H1 (cell line): ENCODE measurements around the gene DPP10. TPM values are rescaled to one million over a fixed set of nuclear protein-coding genes. Genes with fewer than 3 reads are reported as not detected.

Experiments used
- CTCF ChIA-PET: fragments of 300-600 bp; sonication (Branson Sonifier 250); formaldehyde crosslinking; loops from one replicate; lab custom pipeline; 2021; ENCODE audit not compliant: partially characterized antibody; lab: Charles Lee
- POLR2A ChIA-PET: fragments of 300-600 bp; sonication (Branson Sonifier 250); formaldehyde crosslinking; loops from one replicate; lab custom pipeline; 2021; ENCODE audit warnings: inconsistent platforms; ENCODE audit not compliant: partially characterized antibody; lab: Charles Lee
- DNase-seq, 2 experiments: peaks; one replicate each; pipeline versions ENCODE4 v3.0.0 to v3.0.0-alpha.2; 2010 to 2022; ENCODE audit warnings: low spot score in 2 of 2, low read depth in 1 of 2, mixed read lengths in 1 of 2
- FAIRE-seq: peaks from 2 replicates; lab custom pipeline; 2011; peaks lifted over from hg19 to GRCh38; lab: Jason Lieb, UNC
- H2AFZ ChIP-seq: 2 replicates; pipeline ENCODE4 v1.8.1; 2012; ENCODE audit warnings: low read length, inconsistent platforms
- H2AK5ac ChIP-seq: 2 replicates; pipeline ENCODE4 v1.6.1; 2013; ENCODE audit warnings: low read depth, low read length
- H2BK120ac ChIP-seq: replicated peaks from 2 replicates; pipeline ENCODE3; 2013; ENCODE audit warnings: low read depth, low read length, inconsistent platforms
- H2BK12ac ChIP-seq: 2 replicates; pipeline ENCODE4 v1.6.1; 2013; ENCODE audit warnings: low read depth, low read length
- H2BK15ac ChIP-seq: 2 replicates; pipeline ENCODE4 v1.6.1; 2013; ENCODE audit warnings: low read length
- H2BK20ac ChIP-seq: 2 replicates; pipeline ENCODE4 v1.6.1; 2013; ENCODE audit warnings: low read length
- H2BK5ac ChIP-seq: 2 replicates; pipeline ENCODE4 v1.6.1; 2013; ENCODE audit warnings: low read depth, low read length
- H3K14ac ChIP-seq: 2 replicates; pipeline ENCODE4 v1.6.1; 2013; ENCODE audit warnings: inconsistent platforms; ENCODE audit not compliant: insufficient read length
- H3K18ac ChIP-seq: 2 replicates; pipeline ENCODE4 v1.6.1; 2013; ENCODE audit warnings: low read length; ENCODE audit errors: extremely low read depth
- H3K23ac ChIP-seq: 2 replicates; pipeline ENCODE4 v1.6.1; 2013; ENCODE audit warnings: inconsistent platforms; ENCODE audit not compliant: insufficient read length
- H3K23me2 ChIP-seq: 2 replicates; pipeline ENCODE4 v1.6.1; 2013; ENCODE audit warnings: low read depth, low read length
- H3K27ac ChIP-seq: 2 replicates; pipeline ENCODE4 v1.6.1; 2011; ENCODE audit warnings: low read depth, low read length, inconsistent platforms
- H3K27me3 ChIP-seq, 4 experiments: replicated peaks in 1 of 4; 1 replicate in 1 of 4; 2 replicates in 3 of 4; pipeline versions ENCODE4 v1.6.1 to v1.8.1; 2011 to 2013; ENCODE audit warnings: low read length in 3 of 4, mild to moderate bottlenecking in 3 of 4, inconsistent platforms in 2 of 4, mixed read lengths in 2 of 4, moderate library complexity in 1 of 4; ENCODE audit not compliant: control insufficient read depth in 3 of 4, insufficient read depth in 3 of 4; ENCODE audit errors: extremely low read depth in 1 of 4
- H3K36me3 ChIP-seq, 4 experiments: 2 replicates each; pipeline versions ENCODE4 v1.6.1 to v1.8.1; 2011 to 2013; ENCODE audit warnings: mild to moderate bottlenecking in 4 of 4, low read length in 3 of 4, moderate library complexity in 2 of 4, control low read depth in 1 of 4, inconsistent platforms in 1 of 4; ENCODE audit not compliant: insufficient read depth in 4 of 4, control insufficient read depth in 2 of 4
- H3K4ac ChIP-seq: replicated peaks from 2 replicates; pipeline ENCODE3; 2013; ENCODE audit warnings: low read length, low read depth, mixed read lengths, inconsistent platforms; ENCODE audit not compliant: insufficient read length
- H3K4me1 ChIP-seq, 4 experiments: replicated peaks in 1 of 4; 1 replicate in 1 of 4; 2 replicates in 3 of 4; pipeline versions ENCODE4 v1.6.1 to v1.8.1; 2011 to 2013; ENCODE audit warnings: low read length in 3 of 4, inconsistent platforms in 2 of 4, mixed read lengths in 1 of 4; ENCODE audit not compliant: insufficient read depth in 4 of 4, control insufficient read depth in 3 of 4
- H3K4me2 ChIP-seq, 2 experiments: 2 replicates each; pipeline versions ENCODE4 v1.6.1 to v1.8.1; 2011 to 2013; ENCODE audit warnings: low read depth in 2 of 2, low read length in 2 of 2, control low read depth in 1 of 2, inconsistent platforms in 1 of 2, mild to moderate bottlenecking in 1 of 2; ENCODE audit not compliant: insufficient read depth in 1 of 2
- H3K4me3 ChIP-seq, 4 experiments: fragments of 200-600, 300-600 bp in 1 of 4; sonication (generic), shearing (Covaris generic), sonication (Bioruptor Twin) in 1 of 4; 2 replicates each; pipeline versions ENCODE4 v1.5.1 to v1.8.1; 2011 to 2016; ENCODE audit warnings: low read length in 4 of 4, low read depth in 3 of 4, control low read depth in 2 of 4, inconsistent platforms in 2 of 4, mild to moderate bottlenecking in 2 of 4, mixed read lengths in 1 of 4, moderate library complexity in 1 of 4; ENCODE audit not compliant: insufficient read depth in 2 of 4; ENCODE audit errors: extremely low read depth in 1 of 4
- H3K56ac ChIP-seq: replicated peaks from 2 replicates; pipeline ENCODE3; 2013; ENCODE audit warnings: low read depth, mild to moderate bottlenecking, mixed read lengths, low read length, inconsistent platforms; ENCODE audit not compliant: insufficient read length
- H3K79me1 ChIP-seq: 2 replicates; pipeline ENCODE4 v1.6.1; 2013; ENCODE audit warnings: low read depth, low read length, control low read depth
- H3K79me2 ChIP-seq, 2 experiments: 2 replicates each; pipeline versions ENCODE4 v1.6.1 to v1.8.1; 2012 to 2013; ENCODE audit warnings: low read length in 2 of 2, mild to moderate bottlenecking in 2 of 2, inconsistent platforms in 1 of 2; ENCODE audit not compliant: insufficient read depth in 2 of 2, control insufficient read depth in 1 of 2
- H3K9ac ChIP-seq, 4 experiments: replicated peaks in 1 of 4; 1 replicate in 1 of 4; 2 replicates in 3 of 4; pipeline versions ENCODE4 v1.6.1 to v1.8.1; 2011 to 2013; ENCODE audit warnings: low read depth in 3 of 4, low read length in 3 of 4, control low read depth in 2 of 4, mild to moderate bottlenecking in 2 of 4, moderate library complexity in 2 of 4, inconsistent platforms in 1 of 4; ENCODE audit errors: extremely low read depth in 1 of 4
- H3K9me3 ChIP-seq, 2 experiments: 2 replicates each; pipeline versions ENCODE4 v1.6.1 to v1.8.1; 2012 to 2013; ENCODE audit warnings: mild to moderate bottlenecking in 2 of 2, moderate library complexity in 2 of 2, control low read depth in 1 of 2, inconsistent platforms in 1 of 2, low read depth in 1 of 2, low read length in 1 of 2, mixed read lengths in 1 of 2; ENCODE audit not compliant: insufficient read depth in 2 of 2
- H4K20me1 ChIP-seq, 2 experiments: replicated peaks in 1 of 2; 2 replicates each; pipeline versions ENCODE3 to v1.8.1; 2011 to 2013; ENCODE audit warnings: inconsistent platforms in 2 of 2, low read length in 2 of 2, mild to moderate bottlenecking in 1 of 2; ENCODE audit not compliant: insufficient read depth in 2 of 2, control insufficient read depth in 1 of 2
- H4K5ac ChIP-seq: 2 replicates; pipeline ENCODE4 v1.6.1; 2013; ENCODE audit warnings: low read length, low read depth, mixed read lengths, inconsistent platforms; ENCODE audit not compliant: insufficient read length
- H4K8ac ChIP-seq: 2 replicates; pipeline ENCODE4 v1.8.0; 2013; ENCODE audit warnings: mild to moderate bottlenecking, moderate library complexity, low read length, inconsistent platforms; ENCODE audit not compliant: insufficient read depth; ENCODE audit errors: extremely low read depth
- H4K91ac ChIP-seq: replicated peaks from 2 replicates; pipeline ENCODE3; 2013; ENCODE audit warnings: low read length, mixed read lengths, inconsistent platforms; ENCODE audit not compliant: insufficient read length
- BRCA1 ChIP-seq: IDR thresholded peaks from 2 replicates; pipeline ENCODE4 v1.6.1; 2012; ENCODE audit warnings: low read depth, low read length, improper control_type of control experiment
- CEBPB ChIP-seq: IDR thresholded peaks from 2 replicates; pipeline ENCODE4 v1.6.1; 2012; ENCODE audit warnings: low read depth, low read length
- FOSL1 ChIP-seq: IDR thresholded peaks from 2 replicates; pipeline ENCODE4 v1.6.1; 2011; ENCODE audit warnings: mild to moderate bottlenecking, low read depth, low read length, moderate library complexity; ENCODE audit not compliant: insufficient read depth
- NANOG ChIP-seq: IDR thresholded peaks from 2 replicates; pipeline ENCODE4 v1.6.1; 2011; ENCODE audit warnings: low read length, low read depth, mild to moderate bottlenecking, inconsistent platforms; ENCODE audit not compliant: insufficient read depth, poor library complexity, severe bottlenecking
- POU5F1 ChIP-seq: IDR thresholded peaks from 2 replicates; pipeline ENCODE4 v1.6.1; 2011; ENCODE audit warnings: low read depth, mild to moderate bottlenecking, low read length, moderate library complexity
- SIRT6 ChIP-seq: IDR thresholded peaks from one replicate; pipeline ENCODE4 v1.7.1; 2012; ENCODE audit warnings: low read length, inconsistent platforms
- SIX5 ChIP-seq: IDR thresholded peaks from 2 replicates; pipeline ENCODE4 v1.6.1; 2011; ENCODE audit warnings: mild to moderate bottlenecking, low read depth, low read length
- SP1 ChIP-seq: IDR thresholded peaks from 2 replicates; pipeline ENCODE4 v1.6.1; 2011; ENCODE audit warnings: low read depth, low read length
- SP2 ChIP-seq: IDR thresholded peaks from 2 replicates; pipeline ENCODE4 v1.6.1; 2012; ENCODE audit warnings: mild to moderate bottlenecking, low read length, inconsistent platforms
- SRF ChIP-seq: IDR thresholded peaks from 2 replicates; pipeline ENCODE4 v1.6.1; 2011; ENCODE audit warnings: mild to moderate bottlenecking, low read depth, low read length, moderate library complexity
- TEAD4 ChIP-seq: IDR thresholded peaks from 2 replicates; pipeline ENCODE4 v1.6.1; 2012; ENCODE audit warnings: low read depth, low read length, inconsistent platforms, mixed read lengths
- WGBS, 2 experiments: shearing (Covaris generic) in 1 of 2; methylation state at CpG; one replicate each; pipeline versions ENCODE4 v1.1.6 to v1.1.7; 2013 to 2015; ENCODE audit warnings: low lambda C conversion rate in 2 of 2, mixed read lengths in 2 of 2, inconsistent platforms in 1 of 2, low coverage in 1 of 2, missing lambda C conversion rate in 1 of 2; ENCODE audit not compliant: insufficient replicate concordance in 2 of 2, insufficient coverage in 1 of 2, insufficient read length in 1 of 2; ENCODE audit errors: extremely low coverage in 1 of 2, missing lambda C conversion rate in 1 of 2; 5-methylcytosine and 5-hydroxymethylcytosine counted together
- polyA plus RNA-seq, 7 experiments: library from polyadenylated mRNA; depleted of rRNA in 3 of 7; stranded (reverse) in 5 of 7; unstranded in 2 of 7; fragments of >200 nt in 5 of 7; fragments of 200-250 nt in 2 of 7; gene quantifications; 1 replicate in 5 of 7; 2 replicates in 1 of 7; 4 replicates in 1 of 7; pipeline versions ENCODE4 v1.2.1 to v1.2.3, GENCODE V29; 2011 to 2013; ENCODE audit warnings: missing spikeins in 2 of 7, mixed read lengths in 2 of 7
- total RNA-seq: library from RNA; stranded (reverse); fragmentation: NEBNext Ultra II Directional; extraction: Animal tissue kit (Norgen Biotek cat#: 25700); gene quantifications from 2 replicates; pipeline ENCODE4 v1.2.1, GENCODE V29; 2021
- TF ChIP-seq, protein P1 (sequence below), 3 experiments: IDR thresholded peaks; 1 replicate in 2 of 3; 2 replicates in 1 of 3; pipeline versions ENCODE4 v1.5.1 to v1.6.1; 2011; ENCODE audit warnings: low read length in 3 of 3, mild to moderate bottlenecking in 3 of 3, inconsistent platforms in 2 of 3, low read depth in 1 of 3, moderate library complexity in 1 of 3; ENCODE audit not compliant: insufficient read depth in 1 of 3; ENCODE audit errors: control extremely low read depth in 1 of 3

The DPP10 gene
- total and polyA plus RNA-seq, 2 of the 8 experiments (the other 6 are each of a cell fraction or from before 2014, with no cell fraction given) = 3.3 to 7.2 TPM

DNA sequence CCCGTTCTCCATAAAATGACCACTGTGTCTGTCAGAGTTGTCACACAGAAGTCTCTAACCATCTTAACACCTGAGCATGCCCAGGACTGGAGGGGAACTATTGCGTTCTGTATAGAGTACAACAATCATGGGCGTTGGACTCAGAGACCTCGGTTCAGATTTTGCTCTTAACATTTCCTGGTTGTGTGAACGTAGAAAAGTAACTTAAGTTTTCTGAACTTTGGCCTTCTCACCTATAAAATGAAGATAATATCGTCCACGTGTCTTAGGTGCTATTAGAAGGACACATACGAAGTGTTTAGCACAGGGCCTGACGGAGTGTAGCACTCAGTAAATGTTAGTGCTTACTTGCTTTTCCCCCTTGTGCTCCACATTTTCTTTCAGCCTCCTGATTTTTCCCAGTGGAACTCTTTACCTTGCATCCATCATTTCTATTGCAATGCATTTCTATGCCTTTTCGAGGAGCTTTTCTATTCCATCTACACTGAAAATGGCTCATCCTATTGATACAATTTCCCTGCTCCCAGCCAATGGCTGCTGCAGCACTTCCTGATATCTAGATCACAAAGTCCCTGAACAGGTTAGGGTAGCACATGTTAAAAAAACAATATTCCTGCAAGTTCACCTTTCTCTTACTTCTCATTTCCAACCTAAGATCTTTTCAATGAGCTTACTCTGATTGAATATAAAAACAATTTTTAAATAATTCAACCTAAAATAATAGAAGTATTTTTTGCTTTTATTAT is 22.7 kb downstream of the DPP10 start:
- no peak overlapping the region for H3K56ac ChIP-seq
- H3K79me1 ChIP-seq = no peaks in the 10 kb centered on the region
- no peak overlapping the region for H4K8ac ChIP-seq
- no peak overlapping the region for H4K91ac ChIP-seq
- H3K4me1 ChIP-seq = peaks cover 0 to 5% (median under 1%) of the 10 kb centered on the region in 4 experiments; a peak in 2 of 7 replicates
- no peak overlapping the region for H3K23ac ChIP-seq
- H4K5ac ChIP-seq = no peak overlapping the region
- H3K9me3 ChIP-seq = no peaks in the 10 kb centered on the region
- no peaks in the 10 kb centered on the region for H3K23me2 ChIP-seq
- no peak overlapping the region for H2BK5ac ChIP-seq
- H3K4me3 ChIP-seq = no peak overlapping the region
- CTCF ChIA-PET = interaction anchor here (0.6 kb wide), 1 partner anchor 39 kb away, joined by 3 read pairs; no protein-coding TSS in a partner anchor
- H3K27ac ChIP-seq = no peak overlapping the region
- no peak overlapping the region for H3K18ac ChIP-seq
- no peak overlapping the region for H3K9ac ChIP-seq
- H3K4me2 ChIP-seq = no peak overlapping the region
- 86% methylated on average over 10 of the region's 10 CpGs; no CpG with 5 or more reads in 1 of the 2 experiments for WGBS, 2 experiments
- H3K14ac ChIP-seq = no peak overlapping the region
- no peak overlapping the region for H2BK12ac ChIP-seq
- no peaks in the 10 kb centered on the region for H3K36me3 ChIP-seq
- FAIRE-seq = no peak
- no peak for DNase-seq
- H3K79me2 ChIP-seq = no peaks in the 10 kb centered on the region
- H3K27me3 ChIP-seq = no peaks in the 10 kb centered on the region
- H2BK120ac ChIP-seq = no peak overlapping the region
- H2AK5ac ChIP-seq = no peak overlapping the region
- H3K4ac ChIP-seq = no peak overlapping the region
- H2BK20ac ChIP-seq = no peak overlapping the region
- no peak overlapping the region for H2BK15ac ChIP-seq
- POLR2A ChIA-PET = no interaction called here
- H2AFZ ChIP-seq = no peak overlapping the region
- no peaks in the 10 kb centered on the region for H4K20me1 ChIP-seq
- no peak for TF ChIP-seq SIX5
- no peak for TF ChIP-seq TEAD4
- no peak for TF ChIP-seq SP1
- no peak for TF ChIP-seq FOSL1
- no peak for TF ChIP-seq SRF
- TF ChIP-seq, protein P1, sequence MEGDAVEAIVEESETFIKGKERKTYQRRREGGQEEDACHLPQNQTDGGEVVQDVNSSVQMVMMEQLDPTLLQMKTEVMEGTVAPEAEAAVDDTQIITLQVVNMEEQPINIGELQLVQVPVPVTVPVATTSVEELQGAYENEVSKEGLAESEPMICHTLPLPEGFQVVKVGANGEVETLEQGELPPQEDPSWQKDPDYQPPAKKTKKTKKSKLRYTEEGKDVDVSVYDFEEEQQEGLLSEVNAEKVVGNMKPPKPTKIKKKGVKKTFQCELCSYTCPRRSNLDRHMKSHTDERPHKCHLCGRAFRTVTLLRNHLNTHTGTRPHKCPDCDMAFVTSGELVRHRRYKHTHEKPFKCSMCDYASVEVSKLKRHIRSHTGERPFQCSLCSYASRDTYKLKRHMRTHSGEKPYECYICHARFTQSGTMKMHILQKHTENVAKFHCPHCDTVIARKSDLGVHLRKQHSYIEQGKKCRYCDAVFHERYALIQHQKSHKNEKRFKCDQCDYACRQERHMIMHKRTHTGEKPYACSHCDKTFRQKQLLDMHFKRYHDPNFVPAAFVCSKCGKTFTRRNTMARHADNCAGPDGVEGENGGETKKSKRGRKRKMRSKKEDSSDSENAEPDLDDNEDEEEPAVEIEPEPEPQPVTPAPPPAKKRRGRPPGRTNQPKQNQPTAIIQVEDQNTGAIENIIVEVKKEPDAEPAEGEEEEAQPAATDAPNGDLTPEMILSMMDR (IDR thresholded peaks at IDR 0.05; ENCODE audit: control extremely low read depth in 1 of 3, insufficient read depth in 1 of 3, low read depth in 1 of 3, low read length in 3 of 3) = no peak
- no peak for TF ChIP-seq SP2
- TF ChIP-seq SIRT6 = no peak
- TF ChIP-seq BRCA1 = no peak
- no peak for TF ChIP-seq POU5F1
- no peak for TF ChIP-seq CEBPB
- TF ChIP-seq NANOG = no peak
